Trophoblast cell (in vitro differentiated cells and primary cell): ENCODE data around the gene UTP15.

Source experiments
- DNase-seq, 2 donors: peaks; one replicate each; pipeline ENCODE4 v3.0.0-alpha.2; 2016
- H2AFZ ChIP-seq: 2 replicates; pipeline ENCODE4 v1.6.1; 2013; ENCODE audit warnings: low read length, moderate library complexity, mild to moderate bottlenecking; ENCODE audit not compliant: insufficient read depth, poor library complexity
- H2AK5ac ChIP-seq: 2 replicates; pipeline ENCODE4 v1.6.1; 2013; ENCODE audit warnings: mild to moderate bottlenecking, low read length
- H2BK120ac ChIP-seq: 2 replicates; pipeline ENCODE4 v1.6.1; 2013; ENCODE audit warnings: low read length, mild to moderate bottlenecking, moderate library complexity; ENCODE audit not compliant: insufficient read depth, poor library complexity
- H2BK12ac ChIP-seq: 2 replicates; pipeline ENCODE4 v1.6.1; 2013; ENCODE audit warnings: mild to moderate bottlenecking, low read length, moderate library complexity
- H2BK5ac ChIP-seq: 2 replicates; pipeline ENCODE4 v1.6.1; 2013; ENCODE audit warnings: low read length, low read depth, moderate library complexity, mild to moderate bottlenecking; ENCODE audit not compliant: poor library complexity
- H3K14ac ChIP-seq: 2 replicates; pipeline ENCODE4 v1.6.1; 2013; ENCODE audit warnings: mild to moderate bottlenecking, low read length
- H3K18ac ChIP-seq: 2 replicates; pipeline ENCODE4 v1.6.1; 2013; ENCODE audit warnings: mild to moderate bottlenecking, low read length
- H3K23ac ChIP-seq: 2 replicates; pipeline ENCODE4 v1.6.1; 2013; ENCODE audit warnings: low read length
- H3K27ac ChIP-seq: 2 replicates; pipeline ENCODE4 v1.5.1; 2013; ENCODE audit warnings: low read depth, mild to moderate bottlenecking, inconsistent platforms, low read length, moderate library complexity
- H3K27me3 ChIP-seq: 2 replicates; pipeline ENCODE4 v1.6.1; 2013; ENCODE audit warnings: inconsistent platforms, mild to moderate bottlenecking, low read length, moderate library complexity; ENCODE audit not compliant: insufficient read depth
- H3K36me3 ChIP-seq, 2 experiments: 1 replicate in 1 of 2; 2 replicates in 1 of 2; pipeline ENCODE4 v1.6.1; 2013; ENCODE audit warnings: low read length in 2 of 2, mild to moderate bottlenecking in 2 of 2, moderate library complexity in 1 of 2; ENCODE audit not compliant: insufficient read depth in 2 of 2, control insufficient read depth in 1 of 2
- H3K4ac ChIP-seq: 2 replicates; pipeline ENCODE4 v1.6.1; 2013; ENCODE audit warnings: low read depth, mild to moderate bottlenecking, low read length, moderate library complexity
- H3K4me1 ChIP-seq, 2 experiments: 1 replicate in 1 of 2; 2 replicates in 1 of 2; pipeline ENCODE4 v1.6.1; 2013; ENCODE audit warnings: low read length in 2 of 2, mild to moderate bottlenecking in 2 of 2, moderate library complexity in 1 of 2; ENCODE audit not compliant: insufficient read depth in 2 of 2, control insufficient read depth in 1 of 2
- H3K4me2 ChIP-seq: 2 replicates; pipeline ENCODE4 v1.6.1; 2013; ENCODE audit warnings: inconsistent platforms, mild to moderate bottlenecking, low read length, moderate library complexity
- H3K4me3 ChIP-seq: 2 replicates; pipeline ENCODE4 v1.5.1; 2013; ENCODE audit warnings: mild to moderate bottlenecking, low read depth, low read length, inconsistent platforms
- H3K79me1 ChIP-seq: one replicate; pipeline ENCODE4 v1.6.1; 2013; ENCODE audit warnings: low read length
- H3K79me2 ChIP-seq: 2 replicates; pipeline ENCODE4 v1.6.1; 2013; ENCODE audit warnings: low read length, mild to moderate bottlenecking; ENCODE audit not compliant: control insufficient read depth, insufficient read depth, poor library complexity
- H3K9ac ChIP-seq: 2 replicates; pipeline ENCODE4 v1.6.1; 2013; ENCODE audit warnings: mild to moderate bottlenecking, low read length
- H3K9me3 ChIP-seq: 2 replicates; pipeline ENCODE4 v1.6.1; 2013; ENCODE audit warnings: low read depth, mild to moderate bottlenecking, control low read depth, inconsistent platforms, low read length; ENCODE audit not compliant: insufficient read depth
- H4K12ac ChIP-seq: 2 replicates; pipeline ENCODE4 v1.6.1; 2013; ENCODE audit warnings: low read depth, mild to moderate bottlenecking, low read length, moderate library complexity
- H4K8ac ChIP-seq: 2 replicates; pipeline ENCODE4 v1.6.1; 2013; ENCODE audit warnings: low read depth, mild to moderate bottlenecking, low read length, moderate library complexity
- H4K91ac ChIP-seq: one replicate; pipeline ENCODE4 v1.6.1; 2013; ENCODE audit warnings: low read depth, mild to moderate bottlenecking, low read length, moderate library complexity
- WGBS: extraction: QIAGEN DNeasy Blood & Tissue Kit; methylation state at CpG from one replicate; pipeline ENCODE4 v1.1.7; 2013; ENCODE audit warnings: missing lambda C conversion rate; ENCODE audit not compliant: insufficient read length, insufficient coverage; ENCODE audit errors: extremely low coverage; 5-methylcytosine and 5-hydroxymethylcytosine counted together

UTP15 gene

DNA sequence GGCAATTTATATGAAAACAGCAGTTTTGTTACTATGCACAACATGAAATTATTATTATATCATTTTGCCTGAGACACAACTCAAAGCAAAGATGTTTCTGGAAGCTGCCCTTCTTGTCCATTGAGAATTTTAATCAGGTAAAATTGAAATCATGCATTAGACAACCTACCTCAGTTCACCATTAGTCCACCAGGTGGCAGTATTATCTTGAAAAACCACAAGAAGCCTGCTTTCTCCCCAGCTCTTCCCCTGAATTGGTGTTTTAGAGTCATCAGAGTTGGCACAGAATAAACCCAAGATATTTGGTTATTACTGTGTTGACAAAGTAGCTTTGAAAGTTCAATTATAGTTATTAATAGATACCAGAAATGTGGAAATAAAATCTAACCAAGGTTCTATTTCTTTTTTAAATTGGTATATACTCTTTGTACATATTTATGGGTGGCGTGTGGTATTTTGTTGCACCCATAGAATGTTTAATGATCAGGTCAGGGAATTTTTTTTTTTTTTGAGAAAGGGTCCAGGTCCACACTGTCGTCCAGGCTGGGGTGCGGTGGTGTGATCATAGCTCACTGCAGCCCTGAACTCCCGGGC lies 25.7 kb downstream of the UTP15 start:
- H2BK120ac ChIP-seq = no peak overlapping the region
- no peak overlapping the region for H4K8ac ChIP-seq
- no peak overlapping the region for H4K12ac ChIP-seq
- no peaks in the 10 kb centered on the region for H3K36me3 ChIP-seq
- H3K4ac ChIP-seq = no peak overlapping the region
- no peak overlapping the region for H3K18ac ChIP-seq
- H3K9ac ChIP-seq = no peak overlapping the region
- no peaks in the 10 kb centered on the region for H3K9me3 ChIP-seq
- no peak overlapping the region for H4K91ac ChIP-seq
- DNase-seq = peak; percentile 60 to 93
- no peak overlapping the region for H2AFZ ChIP-seq
- H3K79me1 ChIP-seq = no peaks in the 10 kb centered on the region
- no peak overlapping the region for H3K23ac ChIP-seq
- no peaks in the 10 kb centered on the region for H3K79me2 ChIP-seq
- H3K4me3 ChIP-seq = no peak overlapping the region
- H2AK5ac ChIP-seq = no peak overlapping the region
- H3K14ac ChIP-seq = no peak overlapping the region
- no peaks in the 10 kb centered on the region for H3K27me3 ChIP-seq
- no CpG with 5 or more reads among the region's 4 CpGs for WGBS
- H3K4me1 ChIP-seq = no peaks in the 10 kb centered on the region
- no peak overlapping the region for H3K4me2 ChIP-seq
- H3K27ac ChIP-seq = no peak overlapping the region
- no peak overlapping the region for H2BK5ac ChIP-seq
- no peak overlapping the region for H2BK12ac ChIP-seq

- H3K27ac ChIP-seq = no peak overlapping the region
- H3K27me3 ChIP-seq = no peaks in the 10 kb centered on the region
- no peak overlapping the region for H3K9ac ChIP-seq
- DNase-seq = no peak
- H3K23ac ChIP-seq = no peak overlapping the region
- no peak overlapping the region for H3K18ac ChIP-seq
- H4K8ac ChIP-seq = no peak overlapping the region
- H3K79me2 ChIP-seq = no peaks in the 10 kb centered on the region
- no peaks in the 10 kb centered on the region for H3K36me3 ChIP-seq
- H2BK120ac ChIP-seq = no peak overlapping the region
- no peak overlapping the region for H3K4ac ChIP-seq
- no peak overlapping the region for H3K14ac ChIP-seq
- no peak overlapping the region for H3K4me2 ChIP-seq
- H4K12ac ChIP-seq = no peak overlapping the region
- no peak overlapping the region for H2AK5ac ChIP-seq
- no peak overlapping the region for H2BK12ac ChIP-seq
- no peaks in the 10 kb centered on the region for H3K9me3 ChIP-seq
- H2AFZ ChIP-seq = no peak overlapping the region
- H4K91ac ChIP-seq = no peak overlapping the region
- WGBS = no CpG with 5 or more reads among the region's 4 CpGs
- H3K4me1 ChIP-seq = no peaks in the 10 kb centered on the region
- no peaks in the 10 kb centered on the region for H3K79me1 ChIP-seq
- no peak overlapping the region for H3K4me3 ChIP-seq
- no peak overlapping the region for H2BK5ac ChIP-seq
Measured at GRCh38 chr5:73591698-73592501, 26.4 kb downstream of the UTP15 start.

- Histone ChIP-seq H3K9ac (no peak overlapping the region), H3K27me3 (no peaks in the 10 kb centered on the region), H2AK5ac (no peak overlapping the region), H3K79me2 (no peaks in the 10 kb centered on the region), H3K36me3 (no peaks in the 10 kb centered on the region), H3K9me3 (no peaks in the 10 kb centered on the region), H3K4me1 (no peaks in the 10 kb centered on the region), H3K27ac (no peak overlapping the region), H2BK5ac (no peak overlapping the region), H3K4me3 (no peak overlapping the region), H3K23ac (no peak overlapping the region), H3K18ac (no peak overlapping the region), H2AFZ (no peak overlapping the region), H3K4me2 (no peak overlapping the region), H3K79me1 (no peaks in the 10 kb centered on the region), H3K14ac (no peak overlapping the region), H4K12ac (no peak overlapping the region), H4K8ac (no peak overlapping the region), H4K91ac (no peak overlapping the region), H3K4ac (no peak overlapping the region), H2BK12ac (no peak overlapping the region), H2BK120ac (no peak overlapping the region)
- WGBS = no CpG with 5 or more reads among the region's 1 CpG
- no peak for DNase-seq
Measured at GRCh38 chr5:73592551-73592950, 27.0 kb downstream of the UTP15 start.

GRCh38 chr5:73596705-73597328 lies 31.3 kb downstream of the UTP15 start:
- Histone ChIP-seq H4K8ac (no peak overlapping the region), H3K36me3 (no peaks in the 10 kb centered on the region), H3K9ac (no peak overlapping the region), H3K79me1 (no peaks in the 10 kb centered on the region), H2BK12ac (no peak overlapping the region), H2AK5ac (no peak overlapping the region), H3K18ac (no peak overlapping the region), H4K12ac (no peak overlapping the region), H2AFZ (no peak overlapping the region), H3K4me1 (no peaks in the 10 kb centered on the region), H3K4ac (no peak overlapping the region), H3K4me2 (no peak overlapping the region), H2BK120ac (no peak overlapping the region), H3K79me2 (no peaks in the 10 kb centered on the region), H3K27ac (no peak overlapping the region), H3K9me3 (no peaks in the 10 kb centered on the region), H3K14ac (no peak overlapping the region), H3K23ac (no peak overlapping the region), H4K91ac (no peak overlapping the region), H3K27me3 (no peaks in the 10 kb centered on the region), H3K4me3 (no peak overlapping the region), H2BK5ac (no peak overlapping the region)
- peak in 1 of 2 donors; percentile 62 for DNase-seq
